SIG-M5 (cell line): ENCODE results near the gene EARS2.
"Not testable (repeated sequence)": the region's sequence is repeated elsewhere in the genome, so short reads cannot be mapped to it uniquely, and the experiment has no call there.

ENCODE experiments used
- DNase-seq: peaks from one replicate; lab custom pipeline; 2025; lab: John Stamatoyannopoulos, UW

The EARS2 gene

GRCh38 chr16:23567602-23568001 lies 10.5 kb upstream of the EARS2 start:
- no peak for DNase-seq

- no peak for DNase-seq
Observed at GRCh38 chr16:23566724-23567123, 9.6 kb upstream of the EARS2 start.

- DNase-seq = no peak
Observed at GRCh38 chr16:23564575-23565363, 7.6 kb upstream of the EARS2 start.

- no peak for DNase-seq
Observed at GRCh38 chr16:23563186-23563585, 6.0 kb upstream of the EARS2 start.

- no peak for DNase-seq
Observed at GRCh38 chr16:23562505-23562904, 5.4 kb upstream of the EARS2 start.

- no peak for DNase-seq
Observed at GRCh38 chr16:23561586-23561985, 4.4 kb upstream of the EARS2 start.

- no peak for DNase-seq
Observed at GRCh38 chr16:23557779-23558702, 891 bp upstream of the EARS2 start.

GRCh38 chr16:23554536-23554935 lies 2.6 kb downstream of the EARS2 start:
- DNase-seq = no peak

GRCh38 chr16:23552161-23552560 lies 5.0 kb downstream of the EARS2 start:
- DNase-seq = no peak

- no peak for DNase-seq
Observed at GRCh38 chr16:23549938-23550337, 7.2 kb downstream of the EARS2 start.

GRCh38 chr16:23544436-23544835 lies 12.7 kb downstream of the EARS2 start:
- DNase-seq = no peak

- not testable (repeated sequence) for DNase-seq
Observed at GRCh38 chr16:23540817-23541178, 16.4 kb downstream of the EARS2 start.

- no peak for DNase-seq
Observed at GRCh38 chr16:23539984-23540816, 16.9 kb downstream of the EARS2 start.

- DNase-seq = no peak
Observed at GRCh38 chr16:23538919-23539278, 18.3 kb downstream of the EARS2 start.

GRCh38 chr16:23537390-23537789 lies 19.8 kb downstream of the EARS2 start:
- DNase-seq = no peak

- no peak for DNase-seq
Observed at GRCh38 chr16:23535901-23536300, 21.2 kb downstream of the EARS2 start.

GRCh38 chr16:23534868-23535860 lies 22.0 kb downstream of the EARS2 start:
- no peak for DNase-seq

GRCh38 chr16:23532448-23532847 lies 24.7 kb downstream of the EARS2 start:
- DNase-seq = no peak

- DNase-seq = no peak
Observed at GRCh38 chr16:23530062-23530461, 27.1 kb downstream of the EARS2 start.

GRCh38 chr16:23528644-23529310 lies 28.4 kb downstream of the EARS2 start:
- no peak for DNase-seq
